MCF 10A (cell line): ENCODE data around the gene CDHR2. TPM values are rescaled to one million over a fixed set of nuclear protein-coding genes. Genes with fewer than 3 reads are reported as not detected.
"Not testable (repeated sequence)": the region's sequence is repeated elsewhere in the genome, so short reads cannot be mapped to it uniquely, and the experiment has no call there.

Source experiments
- BruUV-seq: library from RNA; stranded (reverse); fragments of 400-500 nt; replicated peaks from 2 replicates; lab custom pipeline; 2021; lab: Mats Ljungman, UMichigan
- CTCF ChIA-PET: fragments of 300-600 bp; sonication (Branson Sonifier 250); formaldehyde crosslinking; extraction: SDS; loops from one replicate; lab custom pipeline; 2021; ENCODE audit warnings: antibody characterized with exemption, inconsistent platforms; lab: Yijun Ruan, JAX
- POLR2A ChIA-PET: fragments of 300-600, 350-650 bp; sonication (Branson Sonifier 250); formaldehyde crosslinking; extraction: SDS; loops from one replicate; lab custom pipeline; 2020; ENCODE audit warnings: antibody characterized with exemption, inconsistent platforms; lab: Yijun Ruan, JAX
- DNase-seq: peaks from one replicate; pipeline ENCODE4 v3.0.0-alpha.2; 2018; ENCODE audit not compliant: unreplicated experiment
- H3K27ac Mint-ChIP-seq: one replicate; pipeline ENCODE4 v1.8.0; 2022; ENCODE audit warnings: mild to moderate bottlenecking, low read depth, mixed read lengths; ENCODE audit not compliant: unreplicated experiment
- H3K27me3 Mint-ChIP-seq: one replicate; pipeline ENCODE4 v1.8.0; 2022; ENCODE audit warnings: mixed read lengths; ENCODE audit not compliant: insufficient read depth, unreplicated experiment
- H3K36me3 Mint-ChIP-seq: one replicate; pipeline ENCODE4 v1.8.0; 2022; ENCODE audit warnings: mild to moderate bottlenecking, moderate library complexity, mixed read lengths; ENCODE audit not compliant: insufficient read depth, unreplicated experiment
- H3K4me1 Mint-ChIP-seq: one replicate; pipeline ENCODE4 v1.8.0; 2022; ENCODE audit warnings: mixed read lengths; ENCODE audit not compliant: insufficient read depth, unreplicated experiment
- H3K4me3 Mint-ChIP-seq: one replicate; pipeline ENCODE4 v1.8.0; 2022; ENCODE audit warnings: mild to moderate bottlenecking, moderate library complexity, mixed read lengths; ENCODE audit not compliant: unreplicated experiment
- H3K9me3 Mint-ChIP-seq: one replicate; pipeline ENCODE4 v1.8.0; 2022; ENCODE audit warnings: mixed read lengths; ENCODE audit not compliant: unreplicated experiment
- intact Hi-C: fragments of 100-400 bp; cut with micrococcal nuclease; formaldehyde crosslinking; loops from 2 replicates; pipeline ENCODE4 v1.14.1; 2022
- total RNA-seq: library from RNA; stranded (reverse); gene quantifications from 2 replicates; pipeline ENCODE4 v1.2.3, GENCODE V29; 2022
- TF ChIP-seq, protein P1 (sequence below): fragments of 200-600 bp; IDR thresholded peaks from one replicate; pipeline ENCODE4 v1.8.0; 2022; ENCODE audit warnings: antibody characterized with exemption, mild to moderate bottlenecking; ENCODE audit not compliant: unreplicated experiment

Gene CDHR2
- total RNA-seq, 1 experiment from 2014 or later, result 0.09 TPM

DNA sequence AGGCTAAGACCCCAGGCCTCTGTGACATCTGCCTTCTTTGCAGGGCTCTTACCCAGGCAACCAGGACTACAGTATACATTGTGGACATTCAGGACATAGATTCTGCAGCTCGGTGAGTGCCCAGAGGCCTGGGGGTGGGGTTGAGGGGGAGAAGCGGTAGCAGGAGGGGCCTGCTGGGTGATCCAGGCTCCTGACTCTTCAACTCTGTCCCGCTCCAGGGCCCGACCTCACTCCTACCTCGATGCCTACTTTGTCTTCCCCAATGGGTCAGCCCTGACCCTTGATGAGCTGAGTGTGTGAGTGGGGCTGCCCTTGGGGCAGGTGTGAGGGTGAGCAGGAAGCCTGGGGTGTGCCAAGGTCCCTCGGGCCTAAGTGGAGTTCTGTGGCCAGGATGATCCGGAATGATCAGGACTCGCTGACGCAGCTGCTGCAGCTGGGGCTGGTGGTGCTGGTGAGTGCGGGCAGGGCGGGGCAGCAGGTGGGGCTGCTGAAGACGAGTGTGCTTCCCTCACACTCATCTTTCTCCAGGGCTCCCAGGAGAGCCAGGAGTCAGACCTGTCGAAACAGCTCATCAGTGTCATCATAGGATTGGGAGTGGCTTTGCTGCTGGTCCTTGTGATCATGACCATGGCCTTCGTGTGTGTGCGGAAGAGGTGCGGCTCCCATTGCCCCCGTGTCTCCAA lies 41.0 kb downstream of the CDHR2 start:
- intact Hi-C loops, result no loop called here
- ChIA-PET POLR2A (interaction anchor here (0.5 to 1.6 kb wide), 7 partner anchors 18 to 203 kb away, joined by 3 to 5 read pairs (median 3); partner anchors contain the start of genes RNF44 and TSPAN17), CTCF (interaction anchor here (0.6 to 2.0 kb wide), 10 partner anchors 11 to 908 kb away, joined by 3 to 16 read pairs (median 4); partner anchors contain the start of gene PDLIM7)
- Mint-ChIP-seq H3K27ac (no peak overlapping the region), H3K27me3 (no peaks in the 10 kb centered on the region), H3K4me3 (no peak overlapping the region), H3K9me3 (peaks cover 9% of the 10 kb centered on the region), H3K4me1 (no peaks in the 10 kb centered on the region), H3K36me3 (no peaks in the 10 kb centered on the region)
- TF ChIP-seq, protein P1, sequence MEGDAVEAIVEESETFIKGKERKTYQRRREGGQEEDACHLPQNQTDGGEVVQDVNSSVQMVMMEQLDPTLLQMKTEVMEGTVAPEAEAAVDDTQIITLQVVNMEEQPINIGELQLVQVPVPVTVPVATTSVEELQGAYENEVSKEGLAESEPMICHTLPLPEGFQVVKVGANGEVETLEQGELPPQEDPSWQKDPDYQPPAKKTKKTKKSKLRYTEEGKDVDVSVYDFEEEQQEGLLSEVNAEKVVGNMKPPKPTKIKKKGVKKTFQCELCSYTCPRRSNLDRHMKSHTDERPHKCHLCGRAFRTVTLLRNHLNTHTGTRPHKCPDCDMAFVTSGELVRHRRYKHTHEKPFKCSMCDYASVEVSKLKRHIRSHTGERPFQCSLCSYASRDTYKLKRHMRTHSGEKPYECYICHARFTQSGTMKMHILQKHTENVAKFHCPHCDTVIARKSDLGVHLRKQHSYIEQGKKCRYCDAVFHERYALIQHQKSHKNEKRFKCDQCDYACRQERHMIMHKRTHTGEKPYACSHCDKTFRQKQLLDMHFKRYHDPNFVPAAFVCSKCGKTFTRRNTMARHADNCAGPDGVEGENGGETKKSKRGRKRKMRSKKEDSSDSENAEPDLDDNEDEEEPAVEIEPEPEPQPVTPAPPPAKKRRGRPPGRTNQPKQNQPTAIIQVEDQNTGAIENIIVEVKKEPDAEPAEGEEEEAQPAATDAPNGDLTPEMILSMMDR, result no peak
- no TSS peak for BruUV-seq
- DNase-seq, result peak; percentile 43

DNA sequence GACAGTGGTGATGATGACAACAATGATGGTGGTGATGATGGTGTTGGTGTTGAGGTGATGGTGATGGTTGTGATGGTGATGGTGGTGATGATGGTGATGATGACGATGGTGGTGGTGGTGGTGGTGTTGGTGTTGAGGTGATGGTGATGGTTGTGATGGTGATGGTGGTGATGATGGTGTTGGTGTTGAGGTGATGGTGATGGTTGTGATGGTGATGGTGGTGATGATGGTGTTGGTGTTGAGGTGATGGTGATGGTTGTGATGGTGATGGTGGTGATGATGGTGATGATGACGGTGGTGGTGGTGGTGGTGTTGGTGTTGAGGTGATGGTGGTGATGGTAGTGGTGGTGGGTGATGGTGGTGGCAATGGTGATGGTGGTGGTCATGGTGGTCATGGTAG lies 42.5 kb downstream of the CDHR2 start:
- H3K4me3 Mint-ChIP-seq, H3K4me1 Mint-ChIP-seq, CTCF ChIA-PET, H3K9me3 Mint-ChIP-seq, intact Hi-C loops, H3K27ac Mint-ChIP-seq, H3K27me3 Mint-ChIP-seq, DNase-seq, BruUV-seq, POLR2A ChIA-PET, H3K36me3 Mint-ChIP-seq: not testable (repeated sequence)

DNA sequence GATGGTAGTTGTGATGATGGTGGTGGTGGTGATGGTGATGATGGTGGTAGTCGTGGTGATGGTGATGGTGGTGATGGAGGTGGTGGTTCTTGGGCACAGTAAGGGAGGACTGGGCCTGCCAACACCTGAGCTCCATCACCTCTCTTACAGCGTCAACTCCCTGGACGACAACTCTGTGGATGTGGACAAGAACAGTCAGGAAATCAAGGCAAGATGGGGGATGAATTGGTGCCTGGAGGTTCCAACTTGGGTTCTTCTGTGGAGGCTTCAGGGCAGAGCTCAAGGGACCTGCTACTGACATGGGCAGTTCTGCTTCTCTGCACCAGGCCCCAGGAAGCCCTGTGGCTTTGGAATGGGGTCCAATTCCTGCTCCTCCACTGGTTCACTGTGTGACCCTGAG lies 43.4 kb downstream of the CDHR2 start:
- Mint-ChIP-seq H3K9me3 (peaks cover 9% of the 10 kb centered on the region), H3K4me3 (no peak overlapping the region), H3K27me3 (no peaks in the 10 kb centered on the region), H3K4me1 (no peaks in the 10 kb centered on the region), H3K27ac (no peak overlapping the region), H3K36me3 (no peaks in the 10 kb centered on the region)
- TF ChIP-seq, protein P1, result no peak
- POLR2A ChIA-PET, result interaction anchor here (0.6 kb wide), 2 partner anchors 15 to 421 kb away, joined by 3 read pairs; no protein-coding TSS in a partner anchor
- intact Hi-C loops, result no loop called here
- CTCF ChIA-PET, result interaction anchor here (1.2 kb wide), 1 partner anchor 65 kb away, joined by 3 read pairs; no protein-coding TSS in a partner anchor
- DNase-seq, result no peak
- BruUV-seq, result no TSS peak

DNA sequence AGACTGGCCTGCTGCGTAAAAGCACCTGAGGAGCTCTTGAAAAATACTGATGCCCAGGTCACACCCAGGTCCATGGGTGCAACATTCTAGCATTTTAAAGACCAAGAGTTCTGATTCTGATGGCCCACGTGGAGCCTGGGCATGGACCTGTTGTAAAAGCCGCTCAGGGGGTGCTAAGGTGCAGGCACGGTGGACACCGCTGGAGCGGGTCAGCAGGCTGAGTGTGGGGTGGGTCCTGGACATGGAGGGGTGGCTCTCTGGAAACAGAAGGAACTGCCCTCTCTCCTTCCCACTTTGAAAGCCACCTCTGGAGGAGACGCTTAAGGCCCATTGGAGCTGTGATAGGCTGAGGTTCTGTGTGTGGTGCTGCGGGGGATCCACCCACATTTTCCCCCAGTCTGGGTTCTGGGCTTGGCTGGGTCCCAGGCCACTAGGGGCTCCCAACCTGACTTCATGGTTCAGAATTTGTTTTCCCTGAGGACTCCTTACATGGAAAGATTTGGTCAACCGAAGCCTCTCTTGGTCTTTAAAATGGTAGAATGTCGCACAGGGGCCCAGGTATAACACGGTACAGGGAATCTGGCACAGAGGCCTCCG lies 44.2 kb downstream of the CDHR2 start:
- Mint-ChIP-seq H3K27ac (no peak overlapping the region), H3K4me3 (no peak overlapping the region), H3K36me3 (no peaks in the 10 kb centered on the region), H3K9me3 (peaks cover 3% of the 10 kb centered on the region), H3K27me3 (no peaks in the 10 kb centered on the region), H3K4me1 (no peaks in the 10 kb centered on the region)
- ChIA-PET CTCF (interaction anchor here (0.9 to 1.2 kb wide), 2 partner anchors 20 to 64 kb away, joined by 3 to 5 read pairs; no protein-coding TSS in a partner anchor), POLR2A (interaction anchor here (1.2 kb wide), 1 partner anchor 53 kb away, joined by 4 read pairs; no protein-coding TSS in a partner anchor)
- no TSS peak for BruUV-seq
- DNase-seq, result no peak
- TF ChIP-seq, protein P1, result no peak
- intact Hi-C loops, result no loop called here
